Stimulated activated naive CD8-positive, alpha-beta T cell treated with anti-CD3 and anti-CD28 coated beads, Interleukin-15, Interleukin-2, amounts not matched to agents 100 ng/mL and 50 ng/mL, for 24 hours (primary cell): ENCODE measurements around the gene CRY2.

Experiments
- H3K27ac Mint-ChIP-seq: one replicate; pipeline ENCODE4 v1.8.0; 2021; ENCODE audit warnings: mild to moderate bottlenecking, mixed read lengths
- H3K27me3 Mint-ChIP-seq: one replicate; pipeline ENCODE4 v1.8.0; 2021; ENCODE audit warnings: mixed read lengths
- H3K36me3 Mint-ChIP-seq: one replicate; pipeline ENCODE4 v1.8.0; 2021; ENCODE audit warnings: low read depth, mixed read lengths
- H3K4me1 Mint-ChIP-seq: one replicate; pipeline ENCODE4 v1.8.0; 2021; ENCODE audit warnings: low read depth, mixed read lengths
- H3K4me3 Mint-ChIP-seq: one replicate; pipeline ENCODE4 v1.8.0; 2021; ENCODE audit warnings: mild to moderate bottlenecking, mixed read lengths
- H3K9me3 Mint-ChIP-seq: one replicate; pipeline ENCODE4 v1.8.0; 2021; ENCODE audit warnings: mixed read lengths

Gene CRY2

DNA sequence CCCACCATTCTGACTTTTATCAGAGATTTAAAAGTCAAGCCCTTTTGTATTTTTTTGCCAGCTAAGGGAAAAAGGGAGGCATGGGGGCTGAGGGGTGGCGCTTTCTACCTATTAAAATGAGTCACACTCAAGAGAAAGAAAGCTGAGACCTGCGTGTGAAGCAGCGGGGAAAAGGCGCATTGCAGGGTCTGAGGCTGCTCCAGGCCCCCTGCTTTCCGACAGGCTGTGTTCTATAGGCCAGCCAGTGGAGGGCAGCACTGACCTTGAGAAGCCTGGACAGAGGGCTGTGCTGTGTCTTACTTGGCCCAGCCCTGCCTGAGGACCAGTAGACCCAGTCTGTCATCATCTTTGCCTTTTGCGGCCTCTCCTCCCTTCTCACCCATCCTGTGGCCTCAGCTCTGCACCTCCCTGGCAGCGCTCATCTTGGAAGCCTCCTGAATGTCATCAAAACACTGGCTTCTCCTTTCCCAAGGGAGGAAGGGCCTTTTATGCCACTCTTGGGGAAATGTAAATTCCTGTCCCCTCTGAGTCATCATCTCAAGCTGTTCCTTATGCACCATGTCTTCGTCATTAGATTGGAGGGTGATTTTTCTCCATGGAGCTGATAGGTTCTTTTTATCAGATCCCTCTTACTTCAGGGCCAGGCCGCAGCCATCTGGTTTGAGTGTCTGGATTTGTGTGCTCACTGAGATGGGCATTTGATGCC lies 25.5 kb downstream of the CRY2 start:
- Mint-ChIP-seq H3K27ac (no peak overlapping the region), H3K9me3 (no peaks in the 10 kb centered on the region), H3K27me3 (no peaks in the 10 kb centered on the region), H3K36me3 (peaks cover 68% of the 10 kb centered on the region), H3K4me3 (no peak overlapping the region), H3K4me1 (no peaks in the 10 kb centered on the region)

DNA sequence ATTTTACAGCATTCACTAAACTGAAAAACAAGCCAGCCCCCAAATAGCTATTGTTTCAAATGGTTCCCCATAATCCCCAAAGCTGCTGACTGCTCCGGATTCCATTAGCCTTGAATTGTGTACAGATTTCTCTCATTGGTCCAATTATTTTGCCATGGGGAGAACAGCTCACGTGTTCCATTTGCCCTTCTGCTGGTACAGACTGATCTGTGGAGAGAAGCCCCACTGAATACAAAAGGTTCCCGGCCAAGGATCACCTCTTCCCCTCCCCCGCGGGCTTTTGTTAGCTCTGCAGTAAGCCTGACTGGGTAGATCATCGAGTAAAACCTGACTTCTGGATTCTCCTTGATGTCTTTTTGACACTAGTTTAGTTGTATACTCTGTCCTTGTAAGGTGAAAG lies 29.1 kb downstream of the CRY2 start:
- H3K27ac Mint-ChIP-seq = no peak overlapping the region
- H3K9me3 Mint-ChIP-seq = no peaks in the 10 kb centered on the region
- no peak overlapping the region for H3K4me3 Mint-ChIP-seq
- no peaks in the 10 kb centered on the region for H3K27me3 Mint-ChIP-seq
- peaks cover 57% of the 10 kb centered on the region for H3K36me3 Mint-ChIP-seq
- H3K4me1 Mint-ChIP-seq = no peaks in the 10 kb centered on the region

DNA sequence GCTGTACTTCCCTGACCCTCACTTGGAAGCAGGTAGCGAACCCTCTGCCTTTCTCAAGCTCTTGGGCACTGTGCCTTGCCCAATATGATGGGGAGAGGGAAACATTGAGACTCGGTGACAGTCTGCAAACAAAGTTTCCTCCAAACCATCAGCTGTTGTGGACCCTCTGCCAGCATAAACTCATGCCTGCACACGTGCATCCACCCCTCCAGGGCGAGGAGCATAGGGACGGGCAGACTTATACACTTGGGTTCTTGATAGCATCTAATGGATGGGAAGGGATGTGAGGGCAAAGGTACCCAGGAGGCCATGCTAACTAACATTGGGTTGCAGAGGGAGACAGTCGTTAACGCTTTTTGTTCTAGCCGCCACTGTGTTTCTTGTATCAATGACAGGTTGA lies 29.9 kb downstream of the CRY2 start:
- H3K27ac Mint-ChIP-seq = no peak overlapping the region
- H3K27me3 Mint-ChIP-seq = no peaks in the 10 kb centered on the region
- no peak overlapping the region for H3K4me3 Mint-ChIP-seq
- H3K36me3 Mint-ChIP-seq = peaks cover 57% of the 10 kb centered on the region
- no peaks in the 10 kb centered on the region for H3K9me3 Mint-ChIP-seq
- H3K4me1 Mint-ChIP-seq = no peaks in the 10 kb centered on the region

DNA sequence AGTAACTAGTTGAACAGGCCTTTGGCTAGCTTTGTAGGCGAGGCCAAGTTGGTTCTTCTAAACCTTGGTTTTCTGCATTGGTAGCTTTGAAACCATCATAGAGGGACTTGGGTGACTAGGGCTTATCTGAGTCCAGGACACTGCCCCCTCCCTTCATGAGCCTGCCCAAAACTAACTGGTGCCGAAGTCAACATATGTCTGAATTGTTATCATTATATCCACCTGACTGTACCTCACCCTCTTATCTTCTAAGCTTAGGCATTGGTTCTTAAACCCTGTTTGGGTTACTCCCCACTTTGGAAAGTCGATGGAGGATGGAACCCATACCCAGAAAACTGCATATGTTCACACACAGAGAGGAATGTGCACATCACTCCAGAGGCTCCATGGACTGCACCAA lies 30.6 kb downstream of the CRY2 start:
- Mint-ChIP-seq H3K36me3 (peaks cover 60% of the 10 kb centered on the region), H3K27me3 (no peaks in the 10 kb centered on the region)

DNA sequence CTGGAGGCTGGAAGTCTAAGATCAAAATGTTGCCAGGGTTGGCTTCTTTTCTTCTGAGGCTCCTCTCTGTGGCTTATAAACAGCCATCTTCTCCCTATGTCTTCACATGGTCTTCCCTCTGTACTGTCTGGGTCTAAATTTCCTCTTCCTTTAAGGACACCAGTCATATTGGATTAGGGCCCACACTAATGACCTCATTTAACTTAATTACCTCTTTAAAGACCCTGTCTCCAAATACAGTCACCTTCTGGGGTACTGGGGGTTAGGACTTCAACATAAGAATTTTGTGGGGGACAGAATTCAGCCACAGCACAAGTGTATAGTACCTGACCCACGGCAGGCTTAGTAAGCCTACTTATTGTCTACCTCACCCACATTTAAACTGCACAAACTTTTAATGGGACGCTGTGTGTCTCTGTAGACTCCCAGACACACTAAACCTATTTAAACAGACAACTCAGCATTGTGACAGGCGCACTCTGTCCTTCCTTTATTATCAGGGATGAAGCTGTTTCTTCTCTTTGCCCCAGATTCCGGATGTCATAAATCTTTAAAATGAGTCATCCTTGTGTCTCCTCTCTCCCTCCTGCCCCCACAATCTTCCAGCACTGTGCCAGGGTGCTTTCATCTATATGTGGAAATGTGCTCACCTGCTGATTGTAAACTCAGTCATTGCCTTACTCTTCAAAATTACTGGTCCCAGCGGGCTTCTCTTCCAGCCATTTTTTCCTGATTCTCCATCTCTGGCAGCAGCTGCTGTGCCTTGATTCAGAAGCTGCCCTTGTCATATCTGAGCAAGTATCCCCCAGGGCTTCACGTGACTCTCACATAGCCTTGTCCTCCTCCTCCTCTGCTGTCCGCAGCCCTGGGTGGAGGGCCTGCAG lies 32.8 kb downstream of the CRY2 start:
- H3K27ac Mint-ChIP-seq = no peak overlapping the region

More for the DNA sequence above, 30.6 kb downstream of the CRY2 start:
- no peak overlapping the region for H3K4me3 Mint-ChIP-seq
- H3K9me3 Mint-ChIP-seq = no peaks in the 10 kb centered on the region
- no peaks in the 10 kb centered on the region for H3K4me1 Mint-ChIP-seq
- H3K27ac Mint-ChIP-seq = no peak overlapping the region

GRCh38 chr11:45880772-45881570 lies 33.7 kb downstream of the CRY2 start:
- H3K4me3 Mint-ChIP-seq = no peak overlapping the region
- no peaks in the 10 kb centered on the region for H3K9me3 Mint-ChIP-seq
- no peak overlapping the region for H3K27ac Mint-ChIP-seq
- peaks cover 35% of the 10 kb centered on the region for H3K36me3 Mint-ChIP-seq
- H3K4me1 Mint-ChIP-seq = peaks cover 10% of the 10 kb centered on the region
- no peaks in the 10 kb centered on the region for H3K27me3 Mint-ChIP-seq

More for the DNA sequence above, 32.8 kb downstream of the CRY2 start:
- no peaks in the 10 kb centered on the region for H3K27me3 Mint-ChIP-seq
- no peak overlapping the region for H3K4me3 Mint-ChIP-seq
- no peaks in the 10 kb centered on the region for H3K9me3 Mint-ChIP-seq
- peaks cover 7% of the 10 kb centered on the region for H3K4me1 Mint-ChIP-seq
- peaks cover 41% of the 10 kb centered on the region for H3K36me3 Mint-ChIP-seq

DNA sequence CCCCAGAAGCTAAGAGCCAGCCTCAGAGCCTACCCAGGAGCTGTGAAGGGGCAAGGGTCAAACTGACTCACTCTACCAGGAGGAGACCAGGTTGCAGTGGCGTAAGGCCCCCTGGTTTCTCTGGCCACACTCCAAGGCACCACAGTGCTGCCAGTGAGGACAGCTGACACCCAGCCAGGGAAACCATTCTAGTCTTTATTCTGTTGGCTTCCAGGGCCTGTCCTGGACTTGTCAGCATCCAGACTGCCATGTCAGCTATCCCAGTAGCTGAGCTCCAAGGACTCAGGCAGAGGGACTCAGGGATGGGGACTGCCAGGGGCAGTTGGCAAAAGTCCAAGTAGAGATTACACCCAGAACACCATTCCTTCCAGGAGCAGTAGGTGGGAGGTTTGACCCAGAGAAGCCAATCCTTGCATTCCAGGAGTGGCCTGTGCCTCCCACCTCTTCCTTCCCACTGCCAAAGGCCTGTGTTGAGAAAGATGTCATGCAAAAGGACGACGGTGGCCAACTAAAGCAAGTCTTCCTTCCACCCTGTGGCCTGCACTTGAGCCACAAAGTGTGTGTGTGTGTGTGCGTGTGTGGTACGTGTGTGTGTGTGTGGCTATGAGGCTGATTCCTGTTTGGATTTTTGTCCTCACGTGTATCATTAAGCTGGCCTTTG lies 34.6 kb downstream of the CRY2 start:
- Mint-ChIP-seq H3K36me3 (peaks cover 29% of the 10 kb centered on the region), H3K4me1 (peaks cover 10% of the 10 kb centered on the region), H3K27ac (no peak overlapping the region), H3K9me3 (no peaks in the 10 kb centered on the region), H3K27me3 (no peaks in the 10 kb centered on the region), H3K4me3 (no peak overlapping the region)

DNA sequence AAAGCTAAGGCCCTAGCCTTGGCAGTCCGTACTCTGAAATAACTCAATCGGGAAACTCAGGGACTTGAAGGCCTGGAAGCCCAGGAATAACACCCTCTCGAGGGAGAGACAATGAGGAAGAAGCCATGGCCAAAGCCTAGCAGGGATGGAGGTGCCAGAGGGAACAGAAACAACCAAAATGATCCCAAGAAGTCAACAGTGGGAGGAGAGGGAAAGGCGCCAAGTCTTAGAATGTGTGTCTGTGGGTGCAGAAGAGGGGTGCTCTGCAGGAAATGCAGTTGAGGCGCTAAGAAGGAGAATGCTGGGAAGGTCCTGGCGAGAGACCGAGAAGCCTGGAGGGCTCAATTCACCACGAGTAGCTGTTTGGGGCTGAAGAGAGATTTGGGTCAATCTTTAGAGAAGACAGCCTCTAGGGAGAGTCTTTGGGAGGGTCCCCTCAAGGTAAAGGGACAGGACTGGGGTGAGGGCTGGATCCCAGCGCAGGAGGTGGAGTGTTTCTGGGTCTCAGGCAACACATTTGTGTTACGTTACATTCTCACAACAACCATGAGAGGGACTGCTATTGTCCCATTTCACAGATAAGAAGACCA lies 37.4 kb downstream of the CRY2 start:
- Mint-ChIP-seq H3K4me3 (peak overlapping the region; percentile 75), H3K27ac (no peak overlapping the region), H3K4me1 (peaks cover 10% of the 10 kb centered on the region), H3K36me3 (peaks cover 11% of the 10 kb centered on the region), H3K9me3 (no peaks in the 10 kb centered on the region), H3K27me3 (no peaks in the 10 kb centered on the region)

DNA sequence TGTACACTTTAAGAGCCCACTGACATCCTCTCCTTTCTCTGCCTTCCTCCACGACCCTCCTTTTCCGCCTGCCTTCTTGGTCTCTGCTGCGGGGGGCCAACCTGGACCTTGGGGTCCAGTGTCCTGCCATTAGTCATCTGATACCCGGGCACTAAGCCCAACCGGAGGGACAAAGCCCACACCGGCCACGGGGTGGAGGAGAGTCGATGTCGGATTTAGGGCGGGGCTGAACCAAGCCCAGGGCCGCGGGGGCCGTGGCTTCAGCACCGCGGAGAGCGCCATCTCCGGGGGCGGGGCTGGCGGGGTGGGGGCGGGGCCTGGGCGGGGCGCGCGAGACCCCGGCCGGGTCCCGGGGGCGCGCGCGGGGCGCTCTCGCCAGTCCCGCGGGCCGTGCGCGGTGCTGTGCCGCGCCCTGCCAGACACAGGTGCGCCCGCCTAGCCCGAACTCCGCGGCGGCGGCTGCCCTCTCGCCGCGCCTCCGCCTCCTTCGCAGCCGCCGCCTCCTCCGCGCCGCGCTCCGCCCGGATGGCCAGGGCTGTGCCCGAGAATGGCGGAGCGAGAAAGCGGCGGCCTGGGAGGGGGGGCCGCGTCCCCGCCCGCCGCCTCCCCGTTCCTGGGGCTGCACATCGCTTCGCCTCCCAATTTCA lies 38.1 kb downstream of the CRY2 start, which contains the start of gene MAPK8IP1:
Gene MAPK8IP1 (plus strand): TSS at position 378 of the 647 bp plus-strand sequence. CDS start 170 bp downstream, at position 548.
- Mint-ChIP-seq H3K36me3 (peaks cover 9% of the 10 kb centered on the region), H3K9me3 (no peaks in the 10 kb centered on the region), H3K27ac (no peak within 1 kb of the TSS), H3K27me3 (no peaks in the 10 kb centered on the region), H3K4me3 (peak within 1 kb of the TSS; percentile 75), H3K4me1 (peaks cover 10% of the 10 kb centered on the region)

DNA sequence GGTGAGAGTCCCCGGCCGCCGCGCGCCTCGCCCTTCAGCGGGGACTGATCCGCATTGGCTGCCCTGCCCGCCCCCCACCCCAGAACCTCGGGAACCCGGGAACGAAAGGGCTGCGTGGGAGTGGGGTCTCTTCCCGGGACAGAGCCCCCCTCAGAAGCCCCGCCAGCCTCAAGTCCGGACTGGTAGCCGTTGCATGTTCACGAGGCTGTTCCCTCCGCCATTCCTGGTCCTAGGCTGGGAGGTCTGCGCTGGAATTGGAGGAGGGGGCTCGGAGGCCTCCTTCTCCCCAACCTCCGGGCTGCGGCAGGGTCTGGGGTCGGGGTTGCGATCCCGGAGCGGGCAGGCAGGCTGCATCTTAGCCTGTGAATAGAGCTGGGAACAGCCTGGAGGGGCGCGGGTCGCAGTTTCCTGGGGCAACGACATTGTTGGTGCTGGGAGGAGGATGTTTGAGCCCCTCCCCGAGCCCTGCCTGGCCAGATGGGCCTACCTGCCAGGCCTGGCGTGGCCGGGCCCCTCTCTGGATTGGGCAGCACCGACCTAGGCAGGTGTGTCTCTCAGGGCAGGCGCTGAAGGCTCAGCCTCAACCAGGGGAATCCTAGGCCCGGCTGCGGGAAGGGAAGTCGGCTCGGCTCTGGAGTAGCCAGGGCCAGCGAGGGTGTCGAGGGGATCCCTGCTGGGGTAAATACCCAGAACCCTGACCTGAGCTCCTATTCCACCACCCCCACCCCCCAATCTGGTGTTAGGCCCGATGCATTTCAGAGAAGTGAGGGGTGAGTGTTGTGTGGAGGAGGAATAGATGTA lies 38.8 kb downstream of the CRY2 start:
- no peak overlapping the region for H3K27ac Mint-ChIP-seq
- H3K9me3 Mint-ChIP-seq = no peaks in the 10 kb centered on the region
- no peaks in the 10 kb centered on the region for H3K27me3 Mint-ChIP-seq
- H3K4me3 Mint-ChIP-seq = no peak overlapping the region
- H3K4me1 Mint-ChIP-seq = peaks cover 10% of the 10 kb centered on the region
- H3K36me3 Mint-ChIP-seq = peaks cover 6% of the 10 kb centered on the region

- Mint-ChIP-seq H3K4me3 (no peak overlapping the region), H3K36me3 (peaks cover 6% of the 10 kb centered on the region), H3K4me1 (peaks cover 10% of the 10 kb centered on the region), H3K27ac (no peak overlapping the region), H3K27me3 (no peaks in the 10 kb centered on the region), H3K9me3 (no peaks in the 10 kb centered on the region)
Observed at GRCh38 chr11:45886816-45887520, 39.7 kb downstream of the CRY2 start.

GRCh38 chr11:45887587-45887986 lies 40.3 kb downstream of the CRY2 start:
- no peaks in the 10 kb centered on the region for H3K27me3 Mint-ChIP-seq
- no peaks in the 10 kb centered on the region for H3K9me3 Mint-ChIP-seq
- H3K4me1 Mint-ChIP-seq = peaks cover 10% of the 10 kb centered on the region
- H3K4me3 Mint-ChIP-seq = no peak overlapping the region
- H3K27ac Mint-ChIP-seq = no peak overlapping the region
- H3K36me3 Mint-ChIP-seq = no peaks in the 10 kb centered on the region

- no peak overlapping the region for H3K27ac Mint-ChIP-seq
- H3K4me3 Mint-ChIP-seq = no peak overlapping the region
- no peaks in the 10 kb centered on the region for H3K36me3 Mint-ChIP-seq
- no peaks in the 10 kb centered on the region for H3K9me3 Mint-ChIP-seq
- peaks cover 8% of the 10 kb centered on the region for H3K4me1 Mint-ChIP-seq
- peaks cover 5% of the 10 kb centered on the region for H3K27me3 Mint-ChIP-seq
Observed at GRCh38 chr11:45889555-45889954, 42.3 kb downstream of the CRY2 start.
